ENCODE measurements around the gene BCLAF1. TPM values are rescaled to one million over a fixed set of nuclear protein-coding genes. Genes with fewer than 3 reads are reported as not detected.

Gene BCLAF1
- polyA plus RNA-seq, 1 experiment: 117 TPM

DNA sequence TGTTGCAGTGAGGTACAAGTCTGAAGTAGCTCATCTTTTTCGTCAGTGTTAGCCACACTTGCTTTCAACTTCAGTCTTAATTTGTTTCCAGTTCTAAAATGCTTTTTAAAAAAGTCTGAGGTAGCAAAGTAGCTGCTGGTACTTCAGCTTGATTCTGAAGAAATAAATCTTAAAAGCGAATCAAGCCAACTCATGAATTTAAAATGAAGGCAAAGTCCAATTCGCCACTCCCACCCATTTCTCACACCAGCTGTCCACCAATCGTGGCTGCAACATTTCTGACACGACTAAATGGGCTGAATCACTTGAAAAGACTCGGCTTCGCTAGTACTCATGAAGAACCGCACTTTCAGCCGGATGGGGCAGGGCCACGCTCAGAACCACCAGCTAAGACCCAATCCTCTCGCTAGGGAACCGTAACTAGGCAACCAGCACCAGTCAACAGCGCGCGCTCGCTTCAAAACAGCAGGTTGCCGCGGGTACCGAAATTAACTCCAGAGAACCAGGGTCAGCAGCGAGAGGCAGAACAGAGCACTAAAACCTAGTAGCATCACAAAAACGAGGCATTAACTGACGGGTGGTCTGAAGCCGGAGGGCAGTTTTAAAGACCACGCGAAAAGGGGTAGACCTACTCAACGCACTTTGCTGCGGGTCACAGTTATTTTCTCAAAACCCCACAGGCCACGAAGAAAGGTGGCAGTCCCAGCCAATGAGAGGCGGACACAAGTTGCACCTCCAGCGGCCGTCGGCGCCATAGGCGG is 900 bp downstream of the BCLAF1 start:
- CTCF ChIA-PET: interaction anchor here (1.0 to 1.4 kb wide), 3 partner anchors 12 to 753 kb away, joined by 3 to 4 read pairs (median 3); no protein-coding TSS in a partner anchor
- H3K27me3 ChIP-seq (ENCODE audit: control insufficient read depth, insufficient read depth, low read length): no peaks in the 10 kb centered on the region
- H3K9me3 ChIP-seq (ENCODE audit: control insufficient read depth, insufficient read depth, low read length): no peaks in the 10 kb centered on the region; the same call in 1 of the 2 replicates
- POLR2A ChIA-PET: interaction anchor here (1.0 to 2.8 kb wide), 8 partner anchors 10 to 791 kb away, joined by 3 to 24 read pairs (median 6); partner anchors contain the start of genes AHI1 and MTFR2
- DNase-seq (ENCODE audit: low read depth, low spot score): peak; percentile 88
- peak overlapping the region; percentile 98 for H3K4me3 ChIP-seq (ENCODE audit: low read depth, low read length)
- peak overlapping the region; percentile 100 for H3K27ac ChIP-seq (ENCODE audit: low read depth, low read length)
- TF ChIP-seq, protein P1, sequence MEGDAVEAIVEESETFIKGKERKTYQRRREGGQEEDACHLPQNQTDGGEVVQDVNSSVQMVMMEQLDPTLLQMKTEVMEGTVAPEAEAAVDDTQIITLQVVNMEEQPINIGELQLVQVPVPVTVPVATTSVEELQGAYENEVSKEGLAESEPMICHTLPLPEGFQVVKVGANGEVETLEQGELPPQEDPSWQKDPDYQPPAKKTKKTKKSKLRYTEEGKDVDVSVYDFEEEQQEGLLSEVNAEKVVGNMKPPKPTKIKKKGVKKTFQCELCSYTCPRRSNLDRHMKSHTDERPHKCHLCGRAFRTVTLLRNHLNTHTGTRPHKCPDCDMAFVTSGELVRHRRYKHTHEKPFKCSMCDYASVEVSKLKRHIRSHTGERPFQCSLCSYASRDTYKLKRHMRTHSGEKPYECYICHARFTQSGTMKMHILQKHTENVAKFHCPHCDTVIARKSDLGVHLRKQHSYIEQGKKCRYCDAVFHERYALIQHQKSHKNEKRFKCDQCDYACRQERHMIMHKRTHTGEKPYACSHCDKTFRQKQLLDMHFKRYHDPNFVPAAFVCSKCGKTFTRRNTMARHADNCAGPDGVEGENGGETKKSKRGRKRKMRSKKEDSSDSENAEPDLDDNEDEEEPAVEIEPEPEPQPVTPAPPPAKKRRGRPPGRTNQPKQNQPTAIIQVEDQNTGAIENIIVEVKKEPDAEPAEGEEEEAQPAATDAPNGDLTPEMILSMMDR (IDR thresholded peaks at IDR 0.05; ENCODE audit: low read depth, low read length): no peak

GRCh38 chr6:136284909-136285308 is 4.7 kb downstream of the BCLAF1 start:
- peak; percentile 36 for DNase-seq (ENCODE audit: low read depth, low spot score)
- H3K27me3 ChIP-seq (ENCODE audit: control insufficient read depth, insufficient read depth, low read length): no peaks in the 10 kb centered on the region
- no peak overlapping the region for H3K27ac ChIP-seq (ENCODE audit: low read depth, low read length)
- peak overlapping the region; percentile 29 for H3K4me3 ChIP-seq (ENCODE audit: low read depth, low read length)
- POLR2A ChIA-PET: interaction anchor here (0.7 kb wide), 1 partner anchor 479 kb away, joined by 4 read pairs; no protein-coding TSS in a partner anchor
- H3K9me3 ChIP-seq (ENCODE audit: control insufficient read depth, insufficient read depth, low read length): no peaks in the 10 kb centered on the region; the same call in 1 of the 2 replicates
- CTCF ChIA-PET: no interaction called here
- TF ChIP-seq, protein P1 (IDR thresholded peaks at IDR 0.05; ENCODE audit: low read depth, low read length): no peak

GRCh38 chr6:136282906-136283305 is 6.7 kb downstream of the BCLAF1 start:
- POLR2A ChIA-PET: interaction anchor here (1.2 kb wide), 1 partner anchor 14 kb away, joined by 4 read pairs; no protein-coding TSS in a partner anchor
- H3K27ac ChIP-seq (ENCODE audit: low read depth, low read length): no peak overlapping the region
- no peak overlapping the region for H3K4me3 ChIP-seq (ENCODE audit: low read depth, low read length)
- H3K9me3 ChIP-seq (ENCODE audit: control insufficient read depth, insufficient read depth, low read length): no peaks in the 10 kb centered on the region; the same call in 1 of the 2 replicates
- CTCF ChIA-PET: interaction anchor here (1.3 to 1.7 kb wide), 2 partner anchors 16 to 56 kb away, joined by 3 to 5 read pairs; no protein-coding TSS in a partner anchor
- H3K27me3 ChIP-seq (ENCODE audit: control insufficient read depth, insufficient read depth, low read length): no peaks in the 10 kb centered on the region
- TF ChIP-seq, protein P1 (IDR thresholded peaks at IDR 0.05; ENCODE audit: low read depth, low read length): no peak
- DNase-seq (ENCODE audit: low read depth, low spot score): no peak

GRCh38 chr6:136280032-136280609 is 9.5 kb downstream of the BCLAF1 start:
- no peak for DNase-seq (ENCODE audit: low read depth, low spot score)
- H3K27me3 ChIP-seq (ENCODE audit: control insufficient read depth, insufficient read depth, low read length): no peaks in the 10 kb centered on the region
- ChIA-PET POLR2A (no interaction called here), CTCF (no interaction called here)
- no peak overlapping the region for H3K27ac ChIP-seq (ENCODE audit: low read depth, low read length)
- no peaks in the 10 kb centered on the region for H3K9me3 ChIP-seq (ENCODE audit: control insufficient read depth, insufficient read depth, low read length)
- TF ChIP-seq, protein P1 (IDR thresholded peaks at IDR 0.05; ENCODE audit: low read depth, low read length): no peak
- H3K4me3 ChIP-seq (ENCODE audit: low read depth, low read length): no peak overlapping the region

Data from AG04450 (cell line).